ENCODE results near the gene PTPRA. TPM values are rescaled to one million over a fixed set of nuclear protein-coding genes. Genes with fewer than 3 reads are reported as not detected.

Gene PTPRA
- total RNA-seq, 2 experiments from 2014 or later = 58.5 to 86.3 TPM

DNA sequence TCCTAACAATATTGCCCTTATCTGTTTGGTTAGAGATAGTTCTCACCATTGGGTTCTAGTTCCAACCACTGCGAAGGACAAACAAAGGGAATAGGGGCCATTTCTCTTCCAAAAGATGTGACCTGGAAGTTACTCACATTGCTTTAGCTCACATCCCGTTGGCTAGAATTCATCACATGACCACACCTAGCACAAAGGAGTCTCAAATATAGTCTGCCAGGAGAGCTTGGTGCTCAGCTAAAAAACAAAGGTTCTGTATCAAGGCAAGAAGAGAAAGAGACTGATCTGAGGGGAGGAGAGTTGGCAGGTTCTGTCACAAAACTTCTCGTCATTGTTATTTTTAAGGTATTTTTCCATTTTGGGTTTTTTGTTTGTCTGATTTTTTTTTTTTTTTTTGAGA lies 100.3 kb downstream of the PTPRA start:
- ATAC-seq = no peak
- Mint-ChIP-seq H3K4me3 (no peak overlapping the region), H3K4me1 (peaks cover 16% of the 10 kb centered on the region), H3K36me3 (ENCODE audit: low read depth) (peaks cover 24% of the 10 kb centered on the region), H3K27ac (no peak overlapping the region), H3K27me3 (no peaks in the 10 kb centered on the region), H3K9me3 (ENCODE audit: low read depth) (no peaks in the 10 kb centered on the region)
- no peak for DNase-seq
- intact Hi-C loops (cut with DNase I, micrococcal nuclease) = no loop called here
- POLR2A ChIA-PET = interaction anchor here (0.6 kb wide), 1 partner anchor 124 kb away, joined by 5 read pairs; no protein-coding TSS in a partner anchor
- CTCF ChIA-PET = interaction anchor here (0.6 to 1.3 kb wide), 2 partner anchors 27 to 60 kb away, joined by 3 read pairs; no protein-coding TSS in a partner anchor

DNA sequence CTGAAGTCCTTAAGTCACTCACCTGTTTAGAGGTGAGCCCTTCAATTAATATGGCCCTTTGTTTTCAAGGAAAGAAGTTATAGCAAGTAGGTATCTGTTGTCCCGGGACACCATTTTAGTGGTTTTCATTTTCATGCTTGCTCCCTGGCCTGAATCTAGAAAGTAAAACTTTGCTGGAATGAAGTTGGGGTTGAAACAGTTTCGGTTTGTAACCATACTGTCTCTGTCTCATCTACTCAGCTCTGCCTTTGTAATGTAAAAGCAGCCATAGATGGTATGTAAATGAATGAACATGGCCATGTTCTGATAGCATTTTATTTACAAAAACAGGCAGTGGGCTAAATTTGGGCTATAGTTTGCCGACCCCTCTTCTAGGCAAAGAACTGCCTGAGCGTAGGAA lies 105.2 kb downstream of the PTPRA start:
- ATAC-seq (peak; percentile 63), DNase-seq (no peak)
- intact Hi-C loops (cut with DNase I, micrococcal nuclease) = no loop called here
- peaks cover 14% of the 10 kb centered on the region for H3K36me3 Mint-ChIP-seq (ENCODE audit: low read depth)
- H3K27ac Mint-ChIP-seq = peak overlapping the region; percentile 32
- CTCF ChIA-PET = no interaction called here
- H3K27me3 Mint-ChIP-seq = no peaks in the 10 kb centered on the region
- no peak overlapping the region for H3K4me3 Mint-ChIP-seq
- H3K4me1 Mint-ChIP-seq = peaks cover 20% of the 10 kb centered on the region
- no peaks in the 10 kb centered on the region for H3K9me3 Mint-ChIP-seq (ENCODE audit: low read depth)
- POLR2A ChIA-PET = no interaction called here

DNA sequence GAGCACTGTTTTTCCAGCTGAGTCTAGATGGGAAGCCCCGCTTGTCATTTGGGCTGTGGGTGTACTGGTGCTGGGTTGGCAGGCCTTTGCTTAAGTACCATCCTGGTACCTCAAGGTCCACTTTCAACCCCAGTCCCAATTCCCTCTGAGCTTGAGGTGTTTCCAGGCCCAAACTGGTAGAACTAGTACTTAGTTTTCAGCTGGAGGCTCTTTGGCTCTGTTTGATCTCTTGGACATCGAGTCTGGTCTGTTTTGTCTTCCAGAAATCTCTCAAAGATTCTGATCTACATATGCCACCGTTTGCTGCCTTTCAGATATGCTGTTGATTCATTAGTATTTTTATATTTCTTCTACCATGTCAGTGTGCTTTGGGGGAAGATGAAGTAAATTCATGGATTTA lies 108.4 kb downstream of the PTPRA start:
- DNase-seq (no peak), ATAC-seq (no peak)
- Mint-ChIP-seq H3K4me3 (no peak overlapping the region), H3K9me3 (ENCODE audit: low read depth) (no peaks in the 10 kb centered on the region), H3K4me1 (peaks cover 19% of the 10 kb centered on the region), H3K36me3 (ENCODE audit: low read depth) (peaks cover 13% of the 10 kb centered on the region), H3K27ac (no peak overlapping the region), H3K27me3 (no peaks in the 10 kb centered on the region)
- intact Hi-C loops (cut with DNase I, micrococcal nuclease) = no loop called here
- POLR2A ChIA-PET = no interaction called here
- CTCF ChIA-PET = interaction anchor here (0.6 to 1.6 kb wide), 7 partner anchors 19 to 288 kb away, joined by 3 to 4 read pairs (median 3); no protein-coding TSS in a partner anchor

DNA sequence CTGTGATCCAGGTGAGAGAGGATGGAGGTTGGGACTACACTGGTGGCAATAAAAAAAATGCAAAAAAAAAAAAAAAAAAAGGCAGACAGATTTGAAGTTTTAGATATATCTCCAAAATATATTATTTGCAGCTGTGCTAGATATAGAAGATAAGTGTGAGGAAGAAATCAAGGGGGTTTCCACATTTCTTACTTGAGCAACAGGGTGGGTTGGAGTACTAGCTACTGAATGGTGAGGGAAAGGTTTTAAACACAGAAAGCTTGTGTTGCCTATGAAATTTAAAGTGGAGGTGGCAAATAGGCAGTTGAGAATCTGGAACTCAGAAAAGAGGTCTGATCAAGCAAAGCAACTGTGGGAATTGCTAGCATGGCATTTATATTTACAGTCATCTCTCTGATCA lies 110.2 kb downstream of the PTPRA start:
- peaks cover 24% of the 10 kb centered on the region for H3K36me3 Mint-ChIP-seq (ENCODE audit: low read depth)
- no peak overlapping the region for H3K4me3 Mint-ChIP-seq
- CTCF ChIA-PET = interaction anchor here (0.6 to 4.6 kb wide), 7 partner anchors 14 to 104 kb away, joined by 3 to 23 read pairs (median 5); no protein-coding TSS in a partner anchor
- no peaks in the 10 kb centered on the region for H3K9me3 Mint-ChIP-seq (ENCODE audit: low read depth)
- DNase-seq = no peak
- POLR2A ChIA-PET = interaction anchor here (0.6 to 2.1 kb wide), 4 partner anchors 28 to 65 kb away, joined by 3 to 16 read pairs (median 8); no protein-coding TSS in a partner anchor
- H3K27ac Mint-ChIP-seq = no peak overlapping the region
- peaks cover 17% of the 10 kb centered on the region for H3K4me1 Mint-ChIP-seq
- H3K27me3 Mint-ChIP-seq = no peaks in the 10 kb centered on the region
- ATAC-seq = no peak
- intact Hi-C loops (cut with DNase I, micrococcal nuclease) = no loop called here

DNA sequence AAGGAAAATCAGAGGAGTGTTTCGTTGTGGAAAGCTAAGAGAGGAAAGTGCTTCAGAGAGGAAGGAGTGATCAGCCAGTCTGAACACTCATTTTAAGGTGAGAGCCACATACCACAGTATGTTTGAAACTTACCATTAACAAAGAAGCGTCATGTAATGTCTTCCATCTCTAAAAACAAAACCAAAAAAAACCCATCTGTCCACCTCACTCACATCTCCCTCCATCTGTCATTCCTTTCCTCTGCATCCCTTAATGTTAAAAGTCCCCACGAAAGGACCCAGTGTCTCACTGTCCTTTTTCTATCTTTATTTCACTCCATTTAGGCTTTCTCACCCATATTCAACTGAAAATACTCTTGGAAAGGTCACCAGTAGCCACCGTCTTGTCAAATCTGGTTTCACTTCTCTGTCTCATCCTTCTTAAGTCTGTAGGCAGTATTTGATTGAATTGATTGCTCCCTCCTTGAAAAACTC lies 110.8 kb downstream of the PTPRA start:
- intact Hi-C loops (cut with DNase I, micrococcal nuclease) = loop anchor here (1.0 to 2.0 kb wide), 4 partner anchors 17 to 400 kb away; partner anchors contain the start of gene PTPRA (in 1 of the 2)
- no peak for DNase-seq
- CTCF ChIA-PET = interaction anchor here (0.6 to 4.6 kb wide), 9 partner anchors 12 to 235 kb away, joined by 3 to 23 read pairs (median 5); no protein-coding TSS in a partner anchor
- peak; percentile 67 for ATAC-seq
- Mint-ChIP-seq H3K4me1 (peaks cover 18% of the 10 kb centered on the region), H3K27ac (no peak overlapping the region), H3K4me3 (no peak overlapping the region), H3K36me3 (ENCODE audit: low read depth) (peaks cover 29% of the 10 kb centered on the region), H3K9me3 (ENCODE audit: low read depth) (no peaks in the 10 kb centered on the region), H3K27me3 (no peaks in the 10 kb centered on the region)
- POLR2A ChIA-PET = interaction anchor here (0.6 to 2.1 kb wide), 4 partner anchors 28 to 64 kb away, joined by 3 to 16 read pairs (median 8); no protein-coding TSS in a partner anchor

DNA sequence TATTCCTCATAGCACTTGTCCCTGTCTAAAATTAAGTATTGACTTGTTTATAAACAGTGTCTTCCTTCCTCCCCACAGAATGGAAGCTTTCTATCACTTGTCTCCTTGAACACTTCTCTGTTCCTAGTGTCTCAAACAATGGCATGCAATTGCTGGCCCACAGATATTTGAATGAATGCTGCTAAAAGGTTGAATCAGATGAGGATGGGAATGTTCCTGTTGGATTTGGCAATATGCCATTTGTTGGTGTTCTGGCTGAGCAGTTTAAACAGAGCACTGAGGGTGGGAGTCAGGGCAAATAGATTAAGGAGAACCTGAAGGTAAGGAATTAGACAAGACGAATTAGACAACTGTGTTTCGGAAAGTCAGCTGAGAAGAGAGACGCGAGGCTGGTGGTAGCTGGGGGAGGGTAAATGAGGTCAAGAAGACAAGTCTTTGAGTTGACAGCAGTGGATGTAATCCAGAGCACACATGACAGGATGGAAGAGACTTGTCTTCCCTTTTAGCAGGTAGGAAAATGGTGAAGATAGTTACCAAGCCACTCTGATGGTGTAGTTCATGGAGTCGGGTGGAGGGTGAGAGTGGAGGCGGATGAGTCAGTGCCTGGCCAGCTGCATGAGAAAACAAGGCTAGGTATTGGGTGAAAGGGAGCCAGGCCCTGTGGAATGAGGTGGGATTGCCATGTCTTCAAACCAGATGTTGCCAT lies 111.8 kb downstream of the PTPRA start:
- no peak for ATAC-seq
- POLR2A ChIA-PET = interaction anchor here (0.6 to 2.1 kb wide), 4 partner anchors 26 to 333 kb away, joined by 3 to 16 read pairs (median 8); partner anchors contain the start of gene NOP56
- Mint-ChIP-seq H3K27ac (no peak overlapping the region), H3K4me1 (peaks cover 25% of the 10 kb centered on the region), H3K9me3 (ENCODE audit: low read depth) (no peaks in the 10 kb centered on the region), H3K4me3 (no peak overlapping the region), H3K36me3 (ENCODE audit: low read depth) (peaks cover 37% of the 10 kb centered on the region), H3K27me3 (no peaks in the 10 kb centered on the region)
- CTCF ChIA-PET = interaction anchor here (0.6 to 4.6 kb wide), 8 partner anchors 11 to 48 kb away, joined by 3 to 23 read pairs (median 4); no protein-coding TSS in a partner anchor
- peak; percentile 71 for DNase-seq
- intact Hi-C loops (cut with DNase I, micrococcal nuclease) = loop anchor here (1.0 to 5.0 kb wide), 5 partner anchors 16 to 399 kb away; partner anchors contain the start of gene PTPRA (in 1 of the 2)

DNA sequence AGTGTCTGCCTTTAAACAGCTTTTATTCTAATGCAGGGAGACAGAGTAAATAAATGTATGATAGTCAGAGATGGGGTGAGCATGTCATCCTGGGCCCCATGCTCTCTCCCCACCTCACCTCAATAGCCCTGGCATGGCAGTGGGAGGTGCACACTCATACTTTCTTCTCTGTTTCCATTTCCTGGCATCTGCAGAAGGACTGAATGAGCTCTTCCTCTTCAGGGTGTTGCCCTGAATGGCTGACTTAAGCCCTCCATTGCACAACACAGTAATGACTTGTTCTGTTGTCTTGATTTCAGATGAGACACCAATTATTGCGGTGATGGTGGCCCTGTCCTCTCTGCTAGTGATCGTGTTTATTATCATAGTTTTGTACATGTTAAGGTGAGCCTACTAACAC lies 113.2 kb downstream of the PTPRA start:
- Mint-ChIP-seq H3K4me1 (peaks cover 28% of the 10 kb centered on the region), H3K9me3 (ENCODE audit: low read depth) (no peaks in the 10 kb centered on the region), H3K36me3 (ENCODE audit: low read depth) (peaks cover 48% of the 10 kb centered on the region), H3K4me3 (peak overlapping the region; percentile 30), H3K27me3 (no peaks in the 10 kb centered on the region), H3K27ac (no peak overlapping the region)
- ATAC-seq = peak; percentile 80
- ChIA-PET CTCF (interaction anchor here (0.8 to 4.6 kb wide), 7 partner anchors 14 to 115 kb away, joined by 3 to 23 read pairs (median 4); no protein-coding TSS in a partner anchor), POLR2A (interaction anchor here (1.0 to 1.5 kb wide), 4 partner anchors 25 to 329 kb away, joined by 3 to 39 read pairs (median 19); no protein-coding TSS in a partner anchor)
- intact Hi-C loops (cut with DNase I, micrococcal nuclease) = loop anchor here (1.0 to 5.0 kb wide), 5 partner anchors 25 to 146 kb away; partner anchors contain the start of genes PCED1A (in 1 of the 2), PTPRA (in 1 of the 2) and VPS16 (in 1 of the 2)
- DNase-seq = peak; percentile 86

DNA sequence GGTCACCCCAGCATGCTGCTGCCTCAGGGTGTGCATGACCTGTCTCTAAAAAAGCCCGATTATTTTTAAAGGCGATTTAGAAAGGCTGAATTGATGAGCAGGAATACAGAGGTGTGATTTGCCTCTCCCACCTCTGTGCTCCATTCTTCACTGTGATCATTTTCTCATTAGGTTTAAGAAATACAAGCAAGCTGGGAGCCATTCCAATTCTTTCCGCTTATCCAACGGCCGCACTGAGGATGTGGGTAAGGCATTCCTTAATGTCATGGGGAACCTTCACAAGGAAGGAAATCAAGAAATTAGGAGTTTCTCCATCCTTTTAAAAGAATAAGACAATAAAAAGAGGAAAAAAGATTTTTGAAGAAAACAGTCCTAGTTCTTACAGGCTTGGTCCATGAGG lies 114.6 kb downstream of the PTPRA start:
- ChIA-PET CTCF (interaction anchor here (1.0 to 4.6 kb wide), 2 partner anchors 10 to 13 kb away, joined by 3 to 23 read pairs; no protein-coding TSS in a partner anchor), POLR2A (no interaction called here)
- no peaks in the 10 kb centered on the region for H3K27me3 Mint-ChIP-seq
- peaks cover 54% of the 10 kb centered on the region for H3K36me3 Mint-ChIP-seq (ENCODE audit: low read depth)
- H3K4me3 Mint-ChIP-seq = no peak overlapping the region
- peaks cover 28% of the 10 kb centered on the region for H3K4me1 Mint-ChIP-seq
- no peaks in the 10 kb centered on the region for H3K9me3 Mint-ChIP-seq (ENCODE audit: low read depth)
- intact Hi-C loops (cut with DNase I, micrococcal nuclease) = loop anchor here in 1 of 2 experiments (5.0 kb wide), 1 partner anchor 76 kb away; no protein-coding TSS in a partner anchor
- no peak for DNase-seq
- no peak for ATAC-seq
- no peak overlapping the region for H3K27ac Mint-ChIP-seq

DNA sequence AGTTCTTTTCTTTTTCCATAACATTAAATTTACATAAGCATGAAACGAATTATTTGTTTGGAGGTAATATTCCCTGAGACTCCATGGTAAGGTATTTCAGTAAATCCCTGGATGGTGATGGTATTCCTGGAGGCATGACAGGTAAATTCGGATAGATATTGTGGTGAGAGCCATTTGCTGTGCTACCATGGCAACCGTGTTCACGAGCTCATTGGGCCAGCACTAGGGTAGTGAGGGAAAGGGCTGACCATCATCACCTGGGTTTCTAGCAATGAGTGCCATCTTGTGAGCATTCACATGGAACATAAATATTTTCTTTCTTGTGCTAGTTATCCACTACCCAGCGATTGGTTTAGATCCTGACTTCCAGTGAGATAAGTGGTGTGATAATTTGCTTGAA lies 118.3 kb downstream of the PTPRA start:
- no peak overlapping the region for H3K4me3 Mint-ChIP-seq
- H3K27ac Mint-ChIP-seq = no peak overlapping the region
- H3K9me3 Mint-ChIP-seq (ENCODE audit: low read depth) = no peaks in the 10 kb centered on the region
- H3K27me3 Mint-ChIP-seq = no peaks in the 10 kb centered on the region
- ATAC-seq = no peak
- intact Hi-C loops (cut with DNase I, micrococcal nuclease) = no loop called here
- ChIA-PET CTCF (interaction anchor here (0.6 to 1.3 kb wide), 3 partner anchors 9 to 126 kb away, joined by 3 to 9 read pairs (median 4); no protein-coding TSS in a partner anchor), POLR2A (no interaction called here)
- no peak for DNase-seq
- peaks cover 32% of the 10 kb centered on the region for H3K4me1 Mint-ChIP-seq
- H3K36me3 Mint-ChIP-seq (ENCODE audit: low read depth) = peaks cover 58% of the 10 kb centered on the region

DNA sequence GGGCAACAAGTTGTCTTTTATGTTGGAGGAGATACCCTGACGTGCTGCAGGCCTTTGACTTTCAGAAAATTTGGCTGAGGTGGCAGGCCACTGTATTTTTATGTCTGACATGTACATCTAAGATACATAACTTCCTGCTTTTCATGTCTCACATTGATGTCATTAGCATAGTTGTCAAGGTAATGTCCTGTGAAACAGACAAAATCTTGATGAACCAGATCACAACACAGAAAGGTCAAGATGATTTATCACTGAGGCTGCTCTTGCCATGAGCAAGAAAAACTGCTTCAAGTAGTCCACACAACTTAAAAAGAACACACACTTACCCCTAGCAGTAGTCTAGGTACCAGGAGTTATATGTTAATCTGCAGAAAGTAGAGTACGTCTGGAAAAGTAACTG lies 120.0 kb downstream of the PTPRA start:
- POLR2A ChIA-PET = interaction anchor here (0.6 kb wide), 1 partner anchor 111 kb away, joined by 5 read pairs; no protein-coding TSS in a partner anchor
- H3K27me3 Mint-ChIP-seq = no peaks in the 10 kb centered on the region
- no peak overlapping the region for H3K4me3 Mint-ChIP-seq
- peaks cover 27% of the 10 kb centered on the region for H3K4me1 Mint-ChIP-seq
- peaks cover 44% of the 10 kb centered on the region for H3K36me3 Mint-ChIP-seq (ENCODE audit: low read depth)
- no peaks in the 10 kb centered on the region for H3K9me3 Mint-ChIP-seq (ENCODE audit: low read depth)
- DNase-seq (no peak), ATAC-seq (peak; percentile 17)
- CTCF ChIA-PET = interaction anchor here (0.6 to 0.8 kb wide), 2 partner anchors 8 to 222 kb away, joined by 3 to 4 read pairs; no protein-coding TSS in a partner anchor
- intact Hi-C loops (cut with DNase I, micrococcal nuclease) = no loop called here
- peak overlapping the region; percentile 62 for H3K27ac Mint-ChIP-seq

DNA sequence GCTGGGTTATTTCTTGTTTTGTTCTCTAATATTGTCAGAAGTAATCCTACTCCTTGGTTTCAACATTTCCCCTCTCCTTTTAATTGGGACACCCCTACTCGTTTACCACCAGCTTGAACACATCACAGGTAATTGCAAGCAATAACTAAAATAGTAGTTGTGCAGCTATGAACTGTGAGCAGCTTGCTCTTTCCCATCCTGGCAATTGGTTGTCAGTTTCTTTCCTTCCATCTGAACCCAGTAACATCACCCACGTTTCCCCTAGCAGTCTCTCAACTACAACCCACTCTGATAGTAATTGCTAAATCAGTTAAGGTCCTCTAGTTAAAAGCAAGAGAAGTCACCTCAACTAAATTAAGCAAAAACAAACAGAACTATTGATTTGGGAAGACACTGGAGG lies 122.5 kb downstream of the PTPRA start:
- ChIA-PET CTCF (interaction anchor here (1.2 to 1.7 kb wide), 4 partner anchors 11 to 83 kb away, joined by 4 to 5 read pairs (median 5); no protein-coding TSS in a partner anchor), POLR2A (no interaction called here)
- ATAC-seq (no peak), DNase-seq (no peak)
- H3K27me3 Mint-ChIP-seq = no peaks in the 10 kb centered on the region
- no peak overlapping the region for H3K27ac Mint-ChIP-seq
- H3K4me3 Mint-ChIP-seq = no peak overlapping the region
- no peaks in the 10 kb centered on the region for H3K9me3 Mint-ChIP-seq (ENCODE audit: low read depth)
- intact Hi-C loops (cut with DNase I, micrococcal nuclease) = no loop called here
- peaks cover 23% of the 10 kb centered on the region for H3K36me3 Mint-ChIP-seq (ENCODE audit: low read depth)
- H3K4me1 Mint-ChIP-seq = peaks cover 11% of the 10 kb centered on the region

Data from activated CD4-positive, alpha-beta T cell treated with anti-CD3 and anti-CD28 coated beads for 36 hours (primary cell).